GM23248 (cell line): ENCODE results near the gene TFAP2B.

Experiments
- EZH2 ChIP-seq: fragments of 200-600 bp; sonication (generic); IDR thresholded peaks from 2 replicates; pipeline ENCODE4 v1.6.1; 2018; ENCODE audit warnings: antibody characterized with exemption, mild to moderate bottlenecking; ENCODE audit not compliant: insufficient read depth, poor library complexity, severe bottlenecking
- EZH2phosphoT487 ChIP-seq: fragments of 200-600 bp; sonication (generic); IDR thresholded peaks from 2 replicates; pipeline ENCODE4 v1.6.1; 2018; ENCODE audit warnings: antibody characterized with exemption, moderate library complexity, mild to moderate bottlenecking, low read depth; ENCODE audit not compliant: insufficient read depth

DNA sequence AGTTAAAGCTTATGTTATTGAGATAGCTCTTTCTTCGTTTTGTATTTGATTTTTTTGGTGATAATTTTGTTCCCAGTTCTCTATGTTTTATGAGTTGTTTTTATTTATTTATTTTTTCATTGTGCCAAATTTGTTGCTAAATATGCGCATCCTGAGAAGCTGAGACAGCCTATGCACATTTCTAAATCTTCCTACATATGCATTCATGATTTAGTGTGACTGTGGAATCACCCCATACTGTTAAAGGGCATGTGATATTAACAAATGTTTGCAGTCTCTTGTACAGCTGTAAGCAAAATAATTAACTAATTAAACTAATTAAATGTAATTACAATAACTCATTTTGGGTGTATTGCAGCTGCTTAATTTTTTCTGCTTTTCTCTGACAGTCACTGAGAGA, 10.4 kb downstream of the TFAP2B start:
- TF ChIP-seq EZH2 = no peak
- no peak for TF ChIP-seq EZH2phosphoT487
